Measurements from ENCODE around the gene MAPK10. TPM values are rescaled to one million over a fixed set of nuclear protein-coding genes. Genes with fewer than 3 reads are reported as not detected.

MAPK10 gene
- total RNA-seq, 1 donor from 2014 or later = 19.2 TPM

DNA sequence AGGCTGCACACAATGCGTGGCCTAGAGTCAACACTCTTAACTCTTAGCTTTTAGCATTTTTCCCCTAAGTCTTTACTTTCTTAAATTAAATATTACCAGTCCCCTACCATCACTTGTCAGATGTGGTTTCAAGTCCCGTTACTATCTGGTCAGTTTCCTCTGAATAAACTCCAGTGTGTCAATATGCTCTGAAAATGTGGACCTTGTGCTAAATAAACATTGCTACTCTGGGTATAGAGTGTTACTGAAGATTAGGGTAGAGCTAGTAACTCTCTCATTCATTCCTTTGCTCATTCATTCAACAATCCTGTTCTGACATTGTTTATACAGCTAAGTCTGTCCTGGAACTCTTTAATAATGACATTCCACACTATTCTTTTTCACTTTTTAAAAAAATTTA lies 251.0 kb downstream of the MAPK10 start:
- TF ChIP-seq, protein P1, sequence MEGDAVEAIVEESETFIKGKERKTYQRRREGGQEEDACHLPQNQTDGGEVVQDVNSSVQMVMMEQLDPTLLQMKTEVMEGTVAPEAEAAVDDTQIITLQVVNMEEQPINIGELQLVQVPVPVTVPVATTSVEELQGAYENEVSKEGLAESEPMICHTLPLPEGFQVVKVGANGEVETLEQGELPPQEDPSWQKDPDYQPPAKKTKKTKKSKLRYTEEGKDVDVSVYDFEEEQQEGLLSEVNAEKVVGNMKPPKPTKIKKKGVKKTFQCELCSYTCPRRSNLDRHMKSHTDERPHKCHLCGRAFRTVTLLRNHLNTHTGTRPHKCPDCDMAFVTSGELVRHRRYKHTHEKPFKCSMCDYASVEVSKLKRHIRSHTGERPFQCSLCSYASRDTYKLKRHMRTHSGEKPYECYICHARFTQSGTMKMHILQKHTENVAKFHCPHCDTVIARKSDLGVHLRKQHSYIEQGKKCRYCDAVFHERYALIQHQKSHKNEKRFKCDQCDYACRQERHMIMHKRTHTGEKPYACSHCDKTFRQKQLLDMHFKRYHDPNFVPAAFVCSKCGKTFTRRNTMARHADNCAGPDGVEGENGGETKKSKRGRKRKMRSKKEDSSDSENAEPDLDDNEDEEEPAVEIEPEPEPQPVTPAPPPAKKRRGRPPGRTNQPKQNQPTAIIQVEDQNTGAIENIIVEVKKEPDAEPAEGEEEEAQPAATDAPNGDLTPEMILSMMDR (IDR thresholded peaks at IDR 0.05) = no peak
- Mint-ChIP-seq H3K27ac (ENCODE audit: unreplicated experiment) (no peak overlapping the region), H3K27me3 (ENCODE audit: unreplicated experiment) (no peaks in the 10 kb centered on the region), H3K9me3 (ENCODE audit: unreplicated experiment) (peaks cover 30% of the 10 kb centered on the region), H3K36me3 (ENCODE audit: unreplicated experiment) (peaks cover 3% of the 10 kb centered on the region), H3K4me3 (ENCODE audit: unreplicated experiment) (no peak overlapping the region), H3K4me1 (ENCODE audit: unreplicated experiment) (peaks cover 13% of the 10 kb centered on the region)
- DNase-seq (ENCODE audit: extremely low spot score, unreplicated experiment) = no peak

DNA sequence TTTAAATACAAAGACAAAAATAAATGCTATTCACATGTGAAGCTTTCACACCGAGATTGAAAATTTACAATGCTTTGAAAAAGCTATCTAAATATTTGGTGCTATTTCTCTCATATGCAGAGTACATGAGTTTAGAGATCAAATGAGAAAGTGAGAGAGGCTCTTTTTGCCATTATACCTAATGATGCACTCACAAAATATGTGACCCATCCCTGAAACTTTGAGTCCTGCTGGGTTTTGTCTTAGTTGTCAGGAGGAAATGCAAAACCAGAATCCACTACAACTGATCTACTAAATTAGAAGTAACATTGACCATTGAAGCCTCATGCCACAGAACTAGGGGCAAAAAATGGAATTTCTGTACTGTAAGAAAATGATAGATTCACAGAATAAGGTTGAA lies 251.7 kb downstream of the MAPK10 start:
- peaks cover 3% of the 10 kb centered on the region for H3K36me3 Mint-ChIP-seq (ENCODE audit: unreplicated experiment)
- no peak for DNase-seq (ENCODE audit: extremely low spot score, unreplicated experiment)
- no peak overlapping the region for H3K4me3 Mint-ChIP-seq (ENCODE audit: unreplicated experiment)
- H3K4me1 Mint-ChIP-seq (ENCODE audit: unreplicated experiment) = peaks cover 13% of the 10 kb centered on the region
- H3K9me3 Mint-ChIP-seq (ENCODE audit: unreplicated experiment) = peaks cover 26% of the 10 kb centered on the region
- no peak overlapping the region for H3K27ac Mint-ChIP-seq (ENCODE audit: unreplicated experiment)
- TF ChIP-seq, protein P1 (IDR thresholded peaks at IDR 0.05) = no peak
- H3K27me3 Mint-ChIP-seq (ENCODE audit: unreplicated experiment) = no peaks in the 10 kb centered on the region

DNA sequence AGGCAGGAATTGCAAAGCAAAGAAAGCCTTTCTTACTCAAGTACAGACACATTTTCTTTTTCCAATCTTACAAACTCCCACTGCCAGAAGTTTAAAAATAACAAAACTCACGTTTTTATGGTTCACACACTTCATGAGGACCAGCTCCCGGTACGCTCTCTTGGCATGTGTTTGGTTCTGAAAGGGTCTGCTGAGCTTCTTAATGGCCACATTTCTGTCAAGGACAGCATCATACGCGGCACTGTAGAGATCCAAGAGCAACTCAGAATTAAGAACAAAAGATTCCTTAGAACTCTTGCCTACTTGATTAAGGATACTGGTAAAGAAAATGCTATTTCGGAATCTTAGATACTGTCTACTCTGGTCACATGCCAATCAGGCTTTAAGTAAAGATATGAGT lies 252.7 kb downstream of the MAPK10 start:
- H3K27me3 Mint-ChIP-seq (ENCODE audit: unreplicated experiment) = no peaks in the 10 kb centered on the region
- no peak for DNase-seq (ENCODE audit: extremely low spot score, unreplicated experiment)
- peaks cover 13% of the 10 kb centered on the region for H3K4me1 Mint-ChIP-seq (ENCODE audit: unreplicated experiment)
- TF ChIP-seq, protein P1 (IDR thresholded peaks at IDR 0.05) = no peak
- H3K36me3 Mint-ChIP-seq (ENCODE audit: unreplicated experiment) = peaks cover 2% of the 10 kb centered on the region
- H3K4me3 Mint-ChIP-seq (ENCODE audit: unreplicated experiment) = no peak overlapping the region
- peaks cover 16% of the 10 kb centered on the region for H3K9me3 Mint-ChIP-seq (ENCODE audit: unreplicated experiment)
- no peak overlapping the region for H3K27ac Mint-ChIP-seq (ENCODE audit: unreplicated experiment)

DNA sequence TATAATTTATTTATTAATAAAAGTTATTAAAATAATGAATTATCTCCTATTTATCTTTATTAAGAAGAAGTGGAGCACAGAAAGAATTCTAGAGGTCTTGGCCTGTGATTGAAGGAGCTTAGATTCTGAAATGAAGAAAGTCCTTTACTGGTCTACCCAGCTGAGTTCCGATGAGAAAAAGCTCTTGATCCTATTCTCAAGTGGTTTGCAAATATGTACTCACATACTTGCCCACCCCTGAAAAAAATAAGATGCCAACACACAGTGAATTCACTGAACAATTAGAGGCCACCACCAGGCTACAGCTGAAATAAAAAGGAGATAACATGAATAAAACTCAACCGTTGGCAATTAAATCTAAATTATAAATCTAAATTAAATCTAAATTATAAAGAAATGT lies 253.4 kb downstream of the MAPK10 start:
- peaks cover 13% of the 10 kb centered on the region for H3K4me1 Mint-ChIP-seq (ENCODE audit: unreplicated experiment)
- TF ChIP-seq, protein P1 (IDR thresholded peaks at IDR 0.05) = no peak
- H3K9me3 Mint-ChIP-seq (ENCODE audit: unreplicated experiment) = peaks cover 10% of the 10 kb centered on the region
- H3K36me3 Mint-ChIP-seq (ENCODE audit: unreplicated experiment) = peaks cover 2% of the 10 kb centered on the region
- H3K4me3 Mint-ChIP-seq (ENCODE audit: unreplicated experiment) = no peak overlapping the region
- H3K27me3 Mint-ChIP-seq (ENCODE audit: unreplicated experiment) = no peaks in the 10 kb centered on the region
- H3K27ac Mint-ChIP-seq (ENCODE audit: unreplicated experiment) = no peak overlapping the region
- no peak for DNase-seq (ENCODE audit: extremely low spot score, unreplicated experiment)

DNA sequence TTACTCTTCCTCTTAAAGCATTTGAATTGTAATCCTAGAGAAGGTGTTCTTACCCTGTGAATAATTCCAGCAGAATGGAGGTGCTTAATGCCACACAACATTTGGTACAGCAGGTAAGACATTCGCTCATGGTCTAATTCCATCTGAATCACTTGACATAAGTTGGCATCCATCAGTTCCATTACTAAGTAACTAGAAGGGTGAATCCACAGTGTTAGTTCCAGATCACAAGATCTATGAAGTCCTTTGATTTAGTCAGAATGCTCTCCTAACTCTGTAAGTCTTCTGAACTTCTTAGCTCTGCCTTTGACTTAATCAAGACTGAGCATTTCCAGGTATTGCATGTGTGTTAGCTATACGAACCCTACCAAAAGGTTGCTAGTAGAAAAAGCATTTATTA lies 258.0 kb downstream of the MAPK10 start:
- no peaks in the 10 kb centered on the region for H3K9me3 Mint-ChIP-seq (ENCODE audit: unreplicated experiment)
- DNase-seq (ENCODE audit: extremely low spot score, unreplicated experiment) = no peak
- peaks cover 8% of the 10 kb centered on the region for H3K4me1 Mint-ChIP-seq (ENCODE audit: unreplicated experiment)
- TF ChIP-seq, protein P1 (IDR thresholded peaks at IDR 0.05) = no peak
- no peaks in the 10 kb centered on the region for H3K27me3 Mint-ChIP-seq (ENCODE audit: unreplicated experiment)
- H3K4me3 Mint-ChIP-seq (ENCODE audit: unreplicated experiment) = no peak overlapping the region
- no peaks in the 10 kb centered on the region for H3K36me3 Mint-ChIP-seq (ENCODE audit: unreplicated experiment)
- H3K27ac Mint-ChIP-seq (ENCODE audit: unreplicated experiment) = no peak overlapping the region

All from osteocyte (in vitro differentiated cells).